ENCODE measurements around the gene SLC1A5.
"Not testable (repeated sequence)": the region's sequence is repeated elsewhere in the genome, so short reads cannot be mapped to it uniquely, and the experiment has no call there.

SLC1A5 gene

GRCh38 chr19:46806656-46807055 is 18.3 kb upstream of the SLC1A5 start:
- DNase-seq (ENCODE audit: extremely low read depth, insufficient read length): no peak
- Histone ChIP-seq H3K4me3 (replicated peaks; ENCODE audit: low read depth, low read length) (no peak overlapping the region), H3K27me3 (replicated peaks; ENCODE audit: control insufficient read depth, insufficient read depth, low read length) (no peaks in the 10 kb centered on the region), H3K36me3 (ENCODE audit: control insufficient read depth, insufficient read depth, low read length) (no peaks in the 10 kb centered on the region)
- TF ChIP-seq CTCF (IDR thresholded peaks at IDR 0.05; ENCODE audit: insufficient read depth, low read length, poor library complexity, severe bottlenecking): no peak

- H3K36me3 ChIP-seq (ENCODE audit: control insufficient read depth, insufficient read depth, low read length); DNase-seq (ENCODE audit: extremely low read depth, insufficient read length); H3K4me3 ChIP-seq (replicated peaks; ENCODE audit: low read depth, low read length); H3K27me3 ChIP-seq (replicated peaks; ENCODE audit: control insufficient read depth, insufficient read depth, low read length): not testable (repeated sequence)
These were observed 16.0 kb upstream of the SLC1A5 start for GRCh38 chr19:46804432-46804831.

GRCh38 chr19:46803555-46803954 is 15.2 kb upstream of the SLC1A5 start:
- no peak for DNase-seq (ENCODE audit: extremely low read depth, insufficient read length)
- H3K4me3 ChIP-seq (replicated peaks; ENCODE audit: low read depth, low read length): no peak overlapping the region
- no peak for TF ChIP-seq CTCF (IDR thresholded peaks at IDR 0.05; ENCODE audit: insufficient read depth, low read length, poor library complexity, severe bottlenecking)
- H3K36me3 ChIP-seq (ENCODE audit: control insufficient read depth, insufficient read depth, low read length): no peaks in the 10 kb centered on the region
- H3K27me3 ChIP-seq (replicated peaks; ENCODE audit: control insufficient read depth, insufficient read depth, low read length): no peaks in the 10 kb centered on the region

- TF ChIP-seq CTCF (IDR thresholded peaks at IDR 0.05; ENCODE audit: insufficient read depth, low read length, poor library complexity, severe bottlenecking): no peak
- Histone ChIP-seq H3K4me3 (replicated peaks; ENCODE audit: low read depth, low read length) (no peak overlapping the region), H3K27me3 (replicated peaks; ENCODE audit: control insufficient read depth, insufficient read depth, low read length) (no peaks in the 10 kb centered on the region), H3K36me3 (ENCODE audit: control insufficient read depth, insufficient read depth, low read length) (no peaks in the 10 kb centered on the region)
- DNase-seq (ENCODE audit: extremely low read depth, insufficient read length): no peak
These were observed 13.8 kb upstream of the SLC1A5 start for GRCh38 chr19:46802152-46802551.

- no peaks in the 10 kb centered on the region for H3K36me3 ChIP-seq (ENCODE audit: control insufficient read depth, insufficient read depth, low read length)
- no peak for TF ChIP-seq CTCF (IDR thresholded peaks at IDR 0.05; ENCODE audit: insufficient read depth, low read length, poor library complexity, severe bottlenecking)
- DNase-seq (ENCODE audit: extremely low read depth, insufficient read length): no peak
These were observed 10.3 kb upstream of the SLC1A5 start for GRCh38 chr19:46798713-46799112.

GRCh38 chr19:46797881-46798280 is 9.5 kb upstream of the SLC1A5 start:
- H3K36me3 ChIP-seq (ENCODE audit: control insufficient read depth, insufficient read depth, low read length): no peaks in the 10 kb centered on the region
- H3K4me3 ChIP-seq (replicated peaks; ENCODE audit: low read depth, low read length): no peak overlapping the region
- no peaks in the 10 kb centered on the region for H3K27me3 ChIP-seq (replicated peaks; ENCODE audit: control insufficient read depth, insufficient read depth, low read length)
- TF ChIP-seq CTCF (IDR thresholded peaks at IDR 0.05; ENCODE audit: insufficient read depth, low read length, poor library complexity, severe bottlenecking): no peak
- DNase-seq (ENCODE audit: extremely low read depth, insufficient read length): no peak

More at GRCh38 chr19:46798713-46799112, 10.3 kb upstream of the SLC1A5 start:
- H3K27me3 ChIP-seq (replicated peaks; ENCODE audit: control insufficient read depth, insufficient read depth, low read length): no peaks in the 10 kb centered on the region
- no peak overlapping the region for H3K4me3 ChIP-seq (replicated peaks; ENCODE audit: low read depth, low read length)
